HEK293T (cell line): ENCODE measurements around the gene MAMDC2.

Experiments used
- ARNT ChIP-seq: fragments of 450-650 bp; IDR thresholded peaks from 2 replicates; pipeline ENCODE4 v1.6.1; 2017; ENCODE audit warnings: mild to moderate bottlenecking
- BHLHE40 ChIP-seq: fragments of 450-650 bp; IDR thresholded peaks from 2 replicates; pipeline ENCODE4 v1.6.1; 2016; ENCODE audit warnings: mild to moderate bottlenecking, moderate library complexity, borderline replicate concordance
- CTBP1 ChIP-seq: fragments of 450-650 bp; IDR thresholded peaks from 2 replicates; pipeline ENCODE4 v1.6.1; 2016; ENCODE audit warnings: borderline replicate concordance
- ELF4 ChIP-seq: fragments of 450-650 bp; IDR thresholded peaks from 2 replicates; pipeline ENCODE4 v1.6.1; 2017; ENCODE audit warnings: antibody characterized with exemption
- FOXA1 ChIP-seq: fragments of 450-650 bp; IDR thresholded peaks from 2 replicates; pipeline ENCODE4 v1.6.1; 2016; ENCODE audit warnings: mild to moderate bottlenecking
- FOXK2 ChIP-seq: fragments of 450-650 bp; IDR thresholded peaks from 2 replicates; pipeline ENCODE4 v1.6.1; 2016; ENCODE audit warnings: mild to moderate bottlenecking
- FOXM1 ChIP-seq: fragments of 450-650 bp; IDR thresholded peaks from 2 replicates; pipeline ENCODE4 v1.6.1; 2017; ENCODE audit warnings: mild to moderate bottlenecking, borderline replicate concordance
- L3MBTL2 ChIP-seq: fragments of 450-650 bp; conservative IDR thresholded peaks from 2 replicates; pipeline ENCODE4 v1.6.1; 2016; ENCODE audit warnings: mild to moderate bottlenecking
- NFRKB ChIP-seq: fragments of 450-650 bp; IDR thresholded peaks from 2 replicates; pipeline ENCODE4 v1.6.1; 2016; ENCODE audit warnings: mild to moderate bottlenecking, moderate library complexity
- SP1 ChIP-seq: fragments of 450-650 bp; IDR thresholded peaks from 2 replicates; pipeline ENCODE4 v1.6.1; 2017
- SUZ12 ChIP-seq: fragments of 450-650 bp; IDR thresholded peaks from 2 replicates; pipeline ENCODE4 v1.6.1; 2016; ENCODE audit warnings: mild to moderate bottlenecking
- TARDBP ChIP-seq: fragments of 450-650 bp; IDR thresholded peaks from 2 replicates; pipeline ENCODE4 v1.6.1; 2016
- ZNF384 ChIP-seq: fragments of 450-650 bp; IDR thresholded peaks from 2 replicates; pipeline ENCODE4 v1.6.1; 2016
- TF ChIP-seq, protein P1 (sequence below): fragments of 450-650 bp; IDR thresholded peaks from 2 replicates; pipeline ENCODE4 v1.6.1; 2016

DNA sequence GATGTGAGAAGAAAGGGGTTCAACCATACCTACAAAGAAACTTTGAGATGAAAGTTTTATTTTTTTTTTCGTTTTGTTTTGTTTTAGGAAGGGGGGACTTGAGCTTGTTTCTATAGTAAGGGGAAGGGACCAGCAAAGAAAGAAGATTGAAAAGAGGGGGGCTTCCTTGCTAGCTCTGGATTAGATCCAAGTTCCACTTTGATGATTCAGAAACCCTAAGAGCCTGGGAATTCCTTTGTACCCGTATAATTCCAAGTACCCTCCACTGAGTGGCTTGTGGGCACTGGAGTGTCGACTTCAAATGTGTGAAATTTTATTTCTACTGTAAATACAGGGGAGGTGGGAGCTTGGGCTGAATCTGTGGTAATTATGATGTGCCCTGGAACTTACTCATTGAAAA lies 10.9 kb downstream of the MAMDC2 start:
- TF ChIP-seq FOXK2 = no peak
- TF ChIP-seq FOXM1 = no peak
- TF ChIP-seq TARDBP = no peak
- no peak for TF ChIP-seq CTBP1
- no peak for TF ChIP-seq SP1
- no peak for TF ChIP-seq ZNF384
- TF ChIP-seq BHLHE40 = no peak
- TF ChIP-seq FOXA1 = no peak
- no peak for TF ChIP-seq ARNT
- TF ChIP-seq, protein P1, sequence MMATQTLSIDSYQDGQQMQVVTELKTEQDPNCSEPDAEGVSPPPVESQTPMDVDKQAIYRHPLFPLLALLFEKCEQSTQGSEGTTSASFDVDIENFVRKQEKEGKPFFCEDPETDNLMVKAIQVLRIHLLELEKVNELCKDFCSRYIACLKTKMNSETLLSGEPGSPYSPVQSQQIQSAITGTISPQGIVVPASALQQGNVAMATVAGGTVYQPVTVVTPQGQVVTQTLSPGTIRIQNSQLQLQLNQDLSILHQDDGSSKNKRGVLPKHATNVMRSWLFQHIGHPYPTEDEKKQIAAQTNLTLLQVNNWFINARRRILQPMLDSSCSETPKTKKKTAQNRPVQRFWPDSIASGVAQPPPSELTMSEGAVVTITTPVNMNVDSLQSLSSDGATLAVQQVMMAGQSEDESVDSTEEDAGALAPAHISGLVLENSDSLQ = no peak
- TF ChIP-seq SUZ12 = no peak
- TF ChIP-seq ELF4 = no peak
- TF ChIP-seq NFRKB = no peak
- TF ChIP-seq L3MBTL2 = no peak
